Hematopoietic multipotent progenitor cell (in vitro differentiated cells): Measurements from ENCODE around the gene TMEM247. TPM values are rescaled to one million over a fixed set of nuclear protein-coding genes. Genes with fewer than 3 reads are reported as not detected.
"Not testable (repeated sequence)": the region's sequence is repeated elsewhere in the genome, so short reads cannot be mapped to it uniquely, and the experiment has no call there.

Source experiments
- DNase-seq, 3 donors: peaks; one replicate each; pipeline ENCODE4 v3.0.0-alpha.2; 2011 to 2015; ENCODE audit warnings: low read depth in 2 of 3, low spot score in 2 of 3
- small RNA-seq: library from RNA; depleted of rRNA; stranded (forward); fragments of <200 nt; gene quantifications from one replicate; pipeline ENCODE3, GENCODE V24; 2012
- total RNA-seq: library from RNA; depleted of rRNA; stranded (reverse); fragments of >200 nt; gene quantifications from one replicate; pipeline ENCODE4 v1.2.3, GENCODE V29; 2012

The TMEM247 gene
- total RNA-seq, 1 donor, result not detected

DNA sequence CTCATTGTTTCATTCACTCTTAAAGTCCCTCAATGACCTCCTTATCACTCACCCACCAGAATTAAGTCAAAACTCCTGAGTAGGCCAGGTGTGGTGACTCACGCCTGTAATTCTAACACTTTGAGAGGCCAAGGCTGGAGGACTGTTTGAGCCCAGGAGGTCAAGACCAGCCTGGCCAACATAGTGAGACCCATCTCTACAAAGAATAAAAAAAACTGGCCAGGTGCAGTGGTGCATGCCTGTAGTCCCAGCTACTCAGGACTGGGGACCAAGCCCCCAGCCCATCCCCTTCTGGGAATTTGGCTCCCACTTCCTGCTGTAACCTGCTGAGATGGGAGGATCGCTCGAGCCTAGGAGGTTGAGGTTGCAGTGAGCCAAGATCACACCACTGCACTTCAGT is 28.9 kb downstream of the TMEM247 start:
- no peak for DNase-seq

DNA sequence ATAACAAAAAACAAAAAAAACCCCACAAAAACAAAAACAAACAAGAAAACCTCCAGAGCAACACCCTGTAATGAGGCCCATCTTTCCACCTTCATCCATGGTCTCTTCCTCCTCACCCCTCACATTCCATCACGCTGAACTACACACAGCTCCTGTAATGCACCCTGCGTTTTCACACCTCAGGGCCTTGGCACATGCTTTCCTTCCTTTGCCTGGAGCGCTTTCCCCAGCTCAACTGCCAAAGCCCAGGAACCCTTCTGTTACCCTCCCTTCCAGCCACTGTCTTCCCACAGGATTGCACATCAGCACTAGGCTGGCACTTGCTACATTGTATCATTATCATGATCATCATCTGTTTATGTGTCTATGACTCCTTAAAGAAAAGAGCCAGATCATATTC is 29.4 kb downstream of the TMEM247 start:
- DNase-seq, result no peak

DNA sequence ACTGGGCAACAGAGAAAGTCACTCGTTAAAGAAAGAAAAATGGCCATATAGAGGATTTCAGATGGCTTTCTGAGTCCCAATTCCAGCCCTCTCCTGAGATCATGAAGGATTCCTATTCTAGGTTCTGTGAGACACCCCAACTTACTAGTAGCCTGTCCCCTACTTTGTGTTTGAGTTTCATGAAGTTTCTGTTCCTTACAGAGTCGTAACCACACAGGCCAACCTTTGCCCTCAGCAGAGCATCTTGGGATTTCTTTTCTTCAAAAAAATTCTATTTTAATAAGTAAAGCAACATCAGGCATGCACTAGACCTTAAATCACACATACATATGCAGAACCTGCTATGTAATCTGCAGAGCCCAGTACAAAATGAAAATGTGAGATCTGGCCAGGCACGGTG is 30.4 kb downstream of the TMEM247 start:
- DNase-seq, result no peak

DNA sequence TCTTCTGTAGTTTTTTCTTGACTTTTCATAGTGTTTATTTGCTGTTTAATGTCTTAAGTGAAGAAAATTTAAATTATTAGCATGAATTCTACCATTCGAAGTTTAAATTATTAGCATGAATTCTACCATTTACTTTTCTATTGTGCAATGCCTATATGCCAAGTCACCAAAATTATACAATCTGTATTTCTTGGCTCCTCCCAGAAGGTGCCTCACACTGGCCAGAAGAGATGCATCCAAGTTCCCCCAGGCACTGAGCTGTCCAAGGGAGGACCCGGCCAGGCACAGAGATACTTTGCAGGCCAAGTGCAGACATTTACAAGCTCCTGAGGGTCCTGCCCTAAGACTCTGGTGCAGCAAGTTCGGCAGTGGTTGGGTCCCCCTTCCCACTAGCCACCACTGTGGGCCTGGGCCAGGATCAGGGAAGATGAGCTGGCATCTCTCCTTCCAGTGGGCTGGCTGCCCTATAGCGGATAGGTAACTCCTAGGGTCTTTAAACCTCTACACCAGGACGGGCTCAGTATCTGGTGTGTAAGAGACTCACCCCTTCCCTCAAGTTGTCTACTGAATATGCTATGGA is 31.3 kb downstream of the TMEM247 start:
- no peak for DNase-seq

DNA sequence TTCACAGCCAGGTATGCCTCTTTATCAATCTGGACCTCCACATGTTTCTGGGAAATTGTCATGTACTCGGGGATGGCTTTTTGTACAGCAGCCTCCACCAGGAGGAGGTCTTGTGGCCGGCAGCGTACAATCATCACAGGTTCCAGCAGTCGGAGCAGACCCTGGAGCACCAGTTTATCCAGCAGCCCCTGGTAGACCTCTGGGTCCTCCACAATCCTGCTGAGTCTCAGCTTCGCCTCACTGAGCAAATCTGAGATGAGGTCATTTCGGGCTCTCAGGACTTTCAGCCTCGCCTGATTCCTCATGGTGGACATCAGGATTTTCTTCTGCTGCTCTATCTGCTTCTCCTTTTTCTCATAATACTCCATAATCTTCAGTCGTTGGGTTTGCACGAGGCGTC is 32.8 kb downstream of the TMEM247 start:
- no peak for DNase-seq

DNA sequence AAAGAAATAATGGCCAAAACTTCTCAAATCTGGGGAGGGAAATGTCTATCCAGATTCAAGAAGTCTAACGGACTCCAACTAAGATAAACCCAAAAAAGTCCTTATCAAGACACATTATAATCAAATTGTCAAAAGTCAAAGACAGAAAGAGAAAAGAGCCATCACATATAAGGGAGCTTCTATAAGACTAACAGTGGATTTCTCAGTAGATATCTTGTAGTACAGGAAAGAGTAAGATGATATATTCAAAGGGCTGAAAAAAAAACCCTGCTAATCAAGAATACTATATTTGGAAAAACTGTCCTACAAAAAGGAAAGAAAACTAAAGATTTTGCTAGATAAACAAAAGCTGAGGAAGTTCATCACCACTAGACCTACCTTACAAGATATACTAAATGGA is 35.4 kb downstream of the TMEM247 start:
- DNase-seq, result no peak

DNA sequence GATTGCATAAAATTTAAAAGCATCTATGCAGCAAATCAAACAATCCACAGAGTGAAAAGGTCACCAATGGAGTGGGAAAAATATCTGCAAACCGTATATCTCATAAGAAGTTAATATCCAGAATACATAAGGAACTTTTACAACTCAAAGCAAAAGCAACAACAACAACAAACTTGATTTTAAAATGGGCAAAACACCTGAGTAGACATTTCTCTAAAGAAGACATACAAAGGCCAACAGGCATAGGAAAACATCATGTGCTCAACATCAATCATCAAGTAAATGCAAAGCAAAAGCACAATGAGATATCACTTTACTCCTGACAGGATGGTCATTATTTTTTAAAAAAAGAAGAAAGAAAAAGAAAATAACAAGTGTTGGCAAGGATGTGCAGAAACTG is 38.1 kb downstream of the TMEM247 start:
- no peak for DNase-seq

DNA sequence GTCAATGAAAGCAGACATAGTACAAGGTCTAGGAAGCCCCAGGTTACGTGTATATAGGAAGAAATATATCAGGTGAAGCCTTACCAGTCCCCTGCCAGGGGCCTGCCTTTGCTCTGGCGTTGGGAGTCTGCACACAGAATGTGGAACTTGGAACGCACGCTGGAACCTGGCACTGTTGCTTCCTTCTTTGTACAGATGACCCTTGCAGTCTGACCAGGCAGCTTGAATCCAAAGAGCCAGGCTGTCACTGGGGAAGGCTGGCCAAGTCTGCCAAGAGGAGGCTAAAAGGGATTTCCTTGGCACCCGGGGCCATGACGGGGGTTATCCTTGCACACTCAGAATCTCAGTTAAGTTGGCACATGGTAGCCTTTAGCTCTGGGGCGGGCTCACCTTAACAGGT is 39.5 kb downstream of the TMEM247 start:
- no peak for DNase-seq

DNA sequence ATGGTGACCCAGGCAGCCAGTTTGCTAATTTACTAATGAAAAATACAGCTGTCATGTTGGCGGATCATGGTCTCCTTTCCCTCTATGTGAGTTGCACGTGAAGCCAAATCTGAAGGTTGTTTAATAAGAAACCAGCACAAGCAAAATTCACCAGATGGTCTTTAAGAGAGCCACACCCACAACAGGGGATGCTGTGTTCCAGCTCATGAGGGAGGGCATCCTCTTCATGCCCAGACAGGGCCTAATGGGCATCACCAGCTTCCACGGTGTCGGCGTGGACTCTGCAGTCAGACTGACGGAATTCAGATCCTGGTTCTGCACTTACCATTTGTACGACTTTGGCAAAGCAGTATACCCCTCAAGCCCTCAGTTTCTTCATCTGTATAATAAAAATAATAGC is 39.9 kb downstream of the TMEM247 start:
- no peak for DNase-seq

DNA sequence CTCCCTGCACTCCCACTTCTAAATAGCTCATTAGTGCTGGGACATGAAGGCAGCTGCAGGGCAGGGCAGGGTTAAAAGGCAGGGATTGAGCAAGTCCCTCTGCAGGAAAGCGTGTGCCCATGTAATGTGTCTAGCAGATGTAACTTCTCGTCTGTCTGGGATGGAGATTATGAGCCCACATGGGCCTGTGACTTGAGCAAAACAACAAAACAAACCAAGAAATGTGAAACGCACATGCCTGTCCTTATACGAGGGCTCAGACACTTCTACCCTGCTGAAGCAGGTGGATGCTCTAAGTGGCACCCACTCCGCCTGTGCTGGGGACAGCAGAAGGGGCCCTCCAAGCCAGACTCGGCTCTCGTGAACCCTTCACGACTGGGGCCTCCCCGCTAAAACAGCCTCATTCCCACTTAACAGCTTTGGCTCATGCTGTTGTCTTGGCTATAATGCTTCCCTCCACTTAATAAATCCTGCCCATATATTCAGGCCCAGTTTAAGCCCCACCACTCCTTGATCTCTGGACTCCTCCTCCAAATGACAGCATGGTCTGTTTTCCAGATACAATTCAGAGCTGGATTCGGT is 40.9 kb downstream of the TMEM247 start:
- DNase-seq, result no peak

DNA sequence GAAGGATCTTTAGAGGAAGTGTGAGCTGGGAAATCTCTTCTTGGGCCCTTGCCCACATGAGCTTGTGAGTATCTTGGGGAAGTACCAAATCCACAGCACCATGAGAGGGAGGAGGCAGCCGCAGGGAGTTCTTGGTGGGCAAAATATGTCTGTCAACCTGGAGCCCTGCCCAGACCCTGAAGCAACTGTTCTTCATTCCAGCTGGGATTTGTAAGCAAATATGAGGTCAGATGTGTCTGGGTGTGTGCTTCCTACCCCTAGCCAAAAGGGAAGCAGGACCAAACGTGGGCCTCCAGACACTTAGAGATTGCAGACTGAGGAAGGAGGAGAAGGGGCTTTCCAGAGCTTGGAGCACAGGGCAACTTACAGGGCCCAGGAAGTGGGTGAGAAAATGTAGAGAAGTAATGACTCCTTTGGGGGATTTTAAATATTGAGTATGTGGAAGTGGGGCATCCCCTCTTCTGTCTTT is 41.9 kb downstream of the TMEM247 start:
- DNase-seq, result peak in 1 of 3 donors; percentile 8

DNA sequence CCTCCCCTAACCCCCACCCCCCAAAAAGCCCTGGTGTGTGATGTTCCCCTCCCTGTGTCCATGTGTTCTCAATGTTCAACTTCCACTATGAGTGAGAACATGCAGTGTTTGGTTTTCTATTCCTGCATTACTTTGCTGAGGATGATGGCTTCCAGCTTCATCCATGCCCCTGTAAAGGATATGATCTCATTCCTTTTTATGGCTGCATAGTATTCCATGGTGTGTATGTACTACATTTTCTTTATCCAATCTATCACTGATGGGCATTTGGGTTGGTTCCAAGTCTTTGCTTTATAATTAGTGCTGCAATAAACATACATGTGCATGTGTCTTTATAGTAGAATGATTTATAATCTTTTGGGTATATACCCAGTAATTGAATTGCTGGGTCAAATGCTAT is 43.0 kb downstream of the TMEM247 start:
- not testable (repeated sequence) for DNase-seq

DNA sequence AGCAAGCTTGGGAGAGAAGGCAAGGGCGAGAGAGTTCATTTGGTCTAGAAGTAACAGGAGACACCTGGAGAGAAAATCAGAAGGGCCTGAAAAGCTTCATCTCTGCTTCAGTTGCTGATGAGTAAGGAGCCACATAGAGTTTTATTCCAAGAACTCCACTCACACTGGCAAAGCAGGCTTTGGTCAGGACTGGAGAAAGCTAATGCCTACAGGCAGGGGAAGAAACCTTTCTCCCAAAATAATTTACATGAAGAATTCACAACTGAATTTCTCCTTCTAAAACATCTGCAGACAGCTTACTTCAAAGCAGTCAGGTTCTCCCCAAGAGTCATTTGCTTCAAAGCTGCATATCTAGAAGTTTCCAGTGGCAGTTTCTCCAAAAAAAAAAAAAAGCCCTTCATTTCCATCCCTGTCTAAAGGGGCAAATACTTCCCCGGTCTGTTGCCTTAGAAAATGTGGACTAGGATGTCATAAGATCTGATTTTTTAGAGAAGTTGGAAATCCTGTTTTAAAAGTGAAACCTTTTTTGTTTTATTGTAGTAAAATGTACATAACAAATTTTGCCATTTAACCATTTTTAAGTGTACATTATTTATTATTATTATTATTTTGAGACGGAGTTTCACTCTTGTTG is 46.3 kb downstream of the TMEM247 start:
- DNase-seq, result no peak

DNA sequence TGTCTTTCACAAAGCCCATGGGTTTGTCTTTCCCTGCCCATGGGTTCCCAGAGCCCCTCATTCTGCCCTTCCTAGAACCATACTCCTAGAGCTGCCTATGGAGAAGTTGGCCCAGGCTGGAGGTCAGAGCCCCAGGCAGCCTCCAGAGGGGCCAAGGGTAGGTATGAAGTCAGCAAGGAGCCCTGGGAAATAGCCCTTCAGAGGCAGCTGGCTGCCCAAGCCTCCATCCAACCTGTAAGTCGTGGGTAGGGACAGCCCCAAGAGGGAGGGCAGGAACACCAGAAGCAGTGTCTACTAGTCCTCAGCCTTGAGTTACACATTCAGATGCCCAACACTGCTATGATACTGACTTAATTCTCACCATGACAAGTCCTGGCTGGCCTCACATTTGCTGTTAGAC is 49.5 kb downstream of the TMEM247 start:
- no peak for DNase-seq

DNA sequence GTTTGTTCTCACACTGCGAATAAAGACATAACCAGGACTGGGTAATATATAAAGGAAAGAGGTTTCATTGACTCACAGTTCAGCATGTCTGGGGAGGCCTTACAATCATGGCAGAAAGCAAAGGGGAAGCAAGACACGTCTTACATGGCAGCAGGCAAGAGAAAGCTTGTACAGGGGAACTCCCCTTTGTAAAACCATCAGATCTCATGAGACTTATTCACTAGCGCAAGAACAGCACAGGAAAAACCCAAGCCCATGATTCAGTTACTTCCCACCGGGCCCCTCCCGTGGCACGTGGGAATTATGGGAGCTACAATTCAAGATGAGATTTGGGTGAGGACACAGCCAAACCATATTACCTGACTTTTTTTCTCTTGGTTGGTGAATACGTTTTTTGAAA is 51.3 kb downstream of the TMEM247 start:
- DNase-seq, result no peak

DNA sequence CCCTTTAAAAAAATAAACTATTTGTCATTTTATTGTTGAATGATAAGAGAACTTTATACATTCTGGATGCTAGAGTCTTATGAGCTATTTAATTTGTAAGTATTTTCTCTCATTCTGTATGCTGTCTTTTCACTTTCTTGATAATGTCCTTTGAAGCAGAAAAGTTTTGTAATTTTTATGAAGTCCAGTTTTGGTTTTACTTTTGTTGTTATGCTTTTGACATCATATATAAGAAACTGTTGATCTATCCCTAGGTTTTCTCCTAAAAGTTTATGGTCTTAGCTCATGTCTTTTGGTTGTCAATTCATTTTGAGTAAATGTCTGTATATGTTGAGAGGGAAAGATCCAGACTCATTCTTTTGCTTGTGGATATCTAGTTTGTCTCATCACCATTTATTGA is 52.5 kb downstream of the TMEM247 start:
- no peak for DNase-seq

Small RNAs within 50 kb of the gene (small RNA-seq; reads per million reads assigned to genes)
- not detected for gene RN7SL817P

Other genes with a start within 250 kb of the TMEM247 start
- 0.54 TPM for gene EPAS1, start 182.2 kb upstream of the TMEM247 start, total RNA-seq
- 25.9 TPM for gene RHOQ, start 62.9 kb downstream of the TMEM247 start, total RNA-seq
- 6.2 TPM for gene ATP6V1E2, start 63.0 kb downstream of the TMEM247 start, total RNA-seq
- 16.2 TPM for gene PIGF, start 137.5 kb downstream of the TMEM247 start, total RNA-seq
- gene CRIPT, start 137.7 kb downstream of the TMEM247 start, total RNA-seq, result 5.4 TPM
- 16.4 TPM for gene SOCS5, start 219.7 kb downstream of the TMEM247 start, total RNA-seq